ENCODE measurements around the gene ATP2B2. TPM values are rescaled to one million over a fixed set of nuclear protein-coding genes. Genes with fewer than 3 reads are reported as not detected.
A peak's percentile ranks its signal among the peaks of the same experiment; 100 is the strongest.

ATP2B2 gene
- total RNA-seq, 2 experiments from 2014 or later = 0.06 TPM; not detected in 1

DNA sequence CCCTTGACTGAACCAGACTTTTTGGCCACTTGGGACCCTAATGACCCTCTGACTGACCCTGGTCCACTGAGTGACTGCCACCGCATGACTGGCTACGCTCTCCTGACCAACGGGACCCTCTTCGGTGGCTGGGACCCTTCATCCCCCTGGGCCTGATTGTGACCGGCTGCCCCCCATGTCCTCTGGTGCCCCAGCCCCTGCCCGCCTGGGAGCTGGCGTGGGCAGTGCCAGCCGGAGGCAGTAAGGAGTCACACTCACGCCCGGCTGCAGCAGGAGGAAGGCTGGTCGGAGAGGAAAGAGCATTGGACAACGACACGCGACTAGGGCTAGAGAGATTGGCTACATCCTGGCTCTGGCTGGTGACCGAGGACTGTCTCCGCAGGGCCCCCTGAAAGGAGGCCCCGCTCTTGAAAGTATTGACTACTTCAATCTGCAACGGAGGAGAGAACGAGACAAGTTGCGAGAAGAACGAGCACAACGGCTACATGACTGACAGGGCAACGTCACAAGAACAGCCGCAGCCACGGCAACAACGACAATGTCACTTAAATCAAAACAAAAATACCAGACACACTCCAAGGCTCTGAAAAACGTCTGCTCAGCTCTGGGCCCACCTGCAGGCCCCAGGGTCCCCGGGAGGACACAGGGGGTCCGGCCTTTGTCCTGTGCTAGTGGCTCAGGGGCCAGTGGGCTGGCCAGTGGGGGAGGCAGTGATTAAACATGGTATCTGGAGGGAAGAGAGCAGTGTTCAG is 169.3 kb downstream of the ATP2B2 start:
- no peaks in the 10 kb centered on the region for H3K79me2 ChIP-seq (ENCODE audit: insufficient read depth, low read depth, low read length)
- no peak for TF ChIP-seq EZH2phosphoT487 (IDR thresholded peaks at IDR 0.05; ENCODE audit: borderline replicate concordance, low read depth, low read length)
- TF ChIP-seq, protein P1, sequence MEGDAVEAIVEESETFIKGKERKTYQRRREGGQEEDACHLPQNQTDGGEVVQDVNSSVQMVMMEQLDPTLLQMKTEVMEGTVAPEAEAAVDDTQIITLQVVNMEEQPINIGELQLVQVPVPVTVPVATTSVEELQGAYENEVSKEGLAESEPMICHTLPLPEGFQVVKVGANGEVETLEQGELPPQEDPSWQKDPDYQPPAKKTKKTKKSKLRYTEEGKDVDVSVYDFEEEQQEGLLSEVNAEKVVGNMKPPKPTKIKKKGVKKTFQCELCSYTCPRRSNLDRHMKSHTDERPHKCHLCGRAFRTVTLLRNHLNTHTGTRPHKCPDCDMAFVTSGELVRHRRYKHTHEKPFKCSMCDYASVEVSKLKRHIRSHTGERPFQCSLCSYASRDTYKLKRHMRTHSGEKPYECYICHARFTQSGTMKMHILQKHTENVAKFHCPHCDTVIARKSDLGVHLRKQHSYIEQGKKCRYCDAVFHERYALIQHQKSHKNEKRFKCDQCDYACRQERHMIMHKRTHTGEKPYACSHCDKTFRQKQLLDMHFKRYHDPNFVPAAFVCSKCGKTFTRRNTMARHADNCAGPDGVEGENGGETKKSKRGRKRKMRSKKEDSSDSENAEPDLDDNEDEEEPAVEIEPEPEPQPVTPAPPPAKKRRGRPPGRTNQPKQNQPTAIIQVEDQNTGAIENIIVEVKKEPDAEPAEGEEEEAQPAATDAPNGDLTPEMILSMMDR (conservative IDR thresholded peaks at IDR 0.05; ENCODE audit: low read length) = no peak
- H3K36me3 ChIP-seq (ENCODE audit: insufficient read depth, low read length) = no peaks in the 10 kb centered on the region
- no peak overlapping the region for H3K4me3 ChIP-seq (ENCODE audit: low read depth, low read length, poor library complexity, severe bottlenecking)
- H3K4me2 ChIP-seq (ENCODE audit: low read length) = no peak overlapping the region
- peaks cover 18% of the 10 kb centered on the region for H3K4me1 ChIP-seq (ENCODE audit: insufficient read depth, low read length, poor library complexity, severe bottlenecking)
- CTCF ChIA-PET (ENCODE audit: unreplicated experiment) = no interaction called here
- no peak for DNase-seq (ENCODE audit: low spot score)
- H3K9me3 ChIP-seq (ENCODE audit: low read length) = no peaks in the 10 kb centered on the region
- POLR2A ChIA-PET = interaction anchor here (0.6 kb wide), 1 partner anchor 55 kb away, joined by 5 read pairs; no protein-coding TSS in a partner anchor
- H3K9me2 ChIP-seq (ENCODE audit: insufficient read depth, low read length) = no peaks in the 10 kb centered on the region
- H3K27ac ChIP-seq (ENCODE audit: low read depth, low read length, poor library complexity, severe bottlenecking) = no peak overlapping the region
- intact Hi-C loops (cut with micrococcal nuclease; ENCODE audit: unreplicated experiment) = no loop called here
- no peaks in the 10 kb centered on the region for H4K20me1 ChIP-seq (ENCODE audit: insufficient read depth, low read length)
- no peak overlapping the region for H2AFZ ChIP-seq (ENCODE audit: low read length)
- BruUV-seq (replicated peaks) = no TSS peak

DNA sequence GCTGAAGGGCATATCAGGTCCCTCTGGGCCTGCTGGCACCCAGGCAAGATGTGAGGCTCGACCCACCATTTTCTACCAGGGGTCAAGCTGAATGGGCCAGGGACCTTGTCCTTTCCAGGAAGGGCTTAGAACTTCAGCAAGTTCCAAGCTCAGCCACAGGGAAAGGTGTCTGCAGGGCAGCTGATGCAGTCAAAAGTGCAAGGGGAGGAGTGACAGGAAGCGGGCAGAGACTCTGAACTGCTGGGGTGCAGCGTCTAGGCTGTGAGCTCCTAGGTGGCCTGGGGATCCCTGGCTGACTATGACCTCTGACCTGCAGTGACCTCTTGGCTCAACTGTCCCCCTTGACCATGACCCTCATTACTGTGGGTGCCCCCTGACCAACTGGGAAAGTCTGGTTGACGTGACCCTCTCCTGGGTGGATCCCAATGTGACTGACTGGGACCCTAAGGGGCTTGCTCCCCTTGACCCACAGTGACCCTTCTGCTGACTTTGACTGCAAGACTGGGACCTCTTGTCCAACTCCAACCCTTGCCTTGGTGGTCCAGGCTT is 170.1 kb downstream of the ATP2B2 start:
- Histone ChIP-seq H3K79me2 (ENCODE audit: insufficient read depth, low read depth, low read length) (no peaks in the 10 kb centered on the region), H3K9me2 (ENCODE audit: insufficient read depth, low read length) (no peaks in the 10 kb centered on the region), H4K20me1 (ENCODE audit: insufficient read depth, low read length) (no peaks in the 10 kb centered on the region), H2AFZ (ENCODE audit: low read length) (no peak overlapping the region), H3K4me2 (ENCODE audit: low read length) (no peak overlapping the region), H3K4me3 (ENCODE audit: low read depth, low read length, poor library complexity, severe bottlenecking) (no peak overlapping the region), H3K36me3 (ENCODE audit: insufficient read depth, low read length) (no peaks in the 10 kb centered on the region), H3K9me3 (ENCODE audit: low read length) (no peaks in the 10 kb centered on the region), H3K4me1 (ENCODE audit: insufficient read depth, low read length, poor library complexity, severe bottlenecking) (peaks cover 18% of the 10 kb centered on the region), H3K27ac (ENCODE audit: low read depth, low read length, poor library complexity, severe bottlenecking) (no peak overlapping the region)
- no peak for DNase-seq (ENCODE audit: low spot score)
- intact Hi-C loops (cut with micrococcal nuclease; ENCODE audit: unreplicated experiment) = no loop called here
- POLR2A ChIA-PET = no interaction called here
- TF ChIP-seq EZH2phosphoT487 (IDR thresholded peaks at IDR 0.05; ENCODE audit: borderline replicate concordance, low read depth, low read length) = no peak
- TF ChIP-seq, protein P1 (conservative IDR thresholded peaks at IDR 0.05; ENCODE audit: low read length) = no peak
- BruUV-seq (replicated peaks) = no TSS peak
- CTCF ChIA-PET (ENCODE audit: unreplicated experiment) = no interaction called here

DNA sequence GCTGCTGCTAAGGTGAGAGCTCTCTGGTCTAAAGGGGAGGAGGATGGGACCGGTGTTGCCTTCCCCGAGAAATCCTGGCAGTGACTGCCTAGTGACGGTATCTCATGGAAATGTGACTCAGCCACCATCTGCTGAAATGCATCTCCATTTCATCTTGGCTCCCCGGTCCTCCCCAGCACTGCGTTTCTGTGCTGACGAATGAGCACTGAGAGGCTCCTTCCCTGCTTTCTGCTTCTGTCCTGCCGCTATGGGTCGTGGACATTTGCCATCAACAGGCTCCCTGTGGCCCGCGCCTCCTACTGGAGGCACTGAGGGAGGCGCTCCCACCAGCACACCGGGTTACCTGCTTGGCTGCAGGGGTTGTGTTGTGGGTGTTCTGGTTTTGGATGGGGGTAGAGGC is 170.9 kb downstream of the ATP2B2 start:
- Histone ChIP-seq H3K9me2 (ENCODE audit: insufficient read depth, low read length) (no peaks in the 10 kb centered on the region), H3K4me2 (ENCODE audit: low read length) (no peak overlapping the region), H3K4me3 (ENCODE audit: low read depth, low read length, poor library complexity, severe bottlenecking) (no peak overlapping the region), H2AFZ (ENCODE audit: low read length) (no peak overlapping the region), H3K36me3 (ENCODE audit: insufficient read depth, low read length) (no peaks in the 10 kb centered on the region), H3K79me2 (ENCODE audit: insufficient read depth, low read depth, low read length) (no peaks in the 10 kb centered on the region), H4K20me1 (ENCODE audit: insufficient read depth, low read length) (no peaks in the 10 kb centered on the region), H3K4me1 (ENCODE audit: insufficient read depth, low read length, poor library complexity, severe bottlenecking) (peaks cover 18% of the 10 kb centered on the region), H3K27ac (ENCODE audit: low read depth, low read length, poor library complexity, severe bottlenecking) (no peak overlapping the region), H3K9me3 (ENCODE audit: low read length) (no peaks in the 10 kb centered on the region)
- no TSS peak for BruUV-seq (replicated peaks)
- POLR2A ChIA-PET = no interaction called here
- DNase-seq (ENCODE audit: low spot score) = no peak
- intact Hi-C loops (cut with micrococcal nuclease; ENCODE audit: unreplicated experiment) = no loop called here
- no peak for TF ChIP-seq EZH2phosphoT487 (IDR thresholded peaks at IDR 0.05; ENCODE audit: borderline replicate concordance, low read depth, low read length)
- TF ChIP-seq, protein P1 (conservative IDR thresholded peaks at IDR 0.05; ENCODE audit: low read length) = peak; percentile 60
- CTCF ChIA-PET (ENCODE audit: unreplicated experiment) = no interaction called here
